Epithelial cell of proximal tubule (primary cell): Measurements from ENCODE around the gene FOXP4. TPM values are rescaled to one million over a fixed set of nuclear protein-coding genes. Genes with fewer than 3 reads are reported as not detected.
A peak's percentile ranks its signal among the peaks of the same experiment; 100 is the strongest.

Experiments
- DNase-seq: peaks from one replicate; pipeline ENCODE4 v3.0.0-alpha.2; 2011; ENCODE audit warnings: low read depth
- H3K4me3 ChIP-seq: 2 replicates; pipeline ENCODE4 v1.5.1; 2011; ENCODE audit warnings: low read depth, mild to moderate bottlenecking, low read length
- total RNA-seq: library from RNA; depleted of rRNA; stranded (reverse); fragments of >200 nt; gene quantifications from 2 replicates; pipeline ENCODE4 v1.2.3, GENCODE V29; 2015
- TF ChIP-seq, protein P1 (sequence below): conservative IDR thresholded peaks from 2 replicates; pipeline ENCODE4 v1.5.1; 2012; ENCODE audit warnings: low read depth, mild to moderate bottlenecking, low read length

The FOXP4 gene
- total RNA-seq, 1 donor from 2014 or later: 7.5 TPM

- TF ChIP-seq, protein P1, sequence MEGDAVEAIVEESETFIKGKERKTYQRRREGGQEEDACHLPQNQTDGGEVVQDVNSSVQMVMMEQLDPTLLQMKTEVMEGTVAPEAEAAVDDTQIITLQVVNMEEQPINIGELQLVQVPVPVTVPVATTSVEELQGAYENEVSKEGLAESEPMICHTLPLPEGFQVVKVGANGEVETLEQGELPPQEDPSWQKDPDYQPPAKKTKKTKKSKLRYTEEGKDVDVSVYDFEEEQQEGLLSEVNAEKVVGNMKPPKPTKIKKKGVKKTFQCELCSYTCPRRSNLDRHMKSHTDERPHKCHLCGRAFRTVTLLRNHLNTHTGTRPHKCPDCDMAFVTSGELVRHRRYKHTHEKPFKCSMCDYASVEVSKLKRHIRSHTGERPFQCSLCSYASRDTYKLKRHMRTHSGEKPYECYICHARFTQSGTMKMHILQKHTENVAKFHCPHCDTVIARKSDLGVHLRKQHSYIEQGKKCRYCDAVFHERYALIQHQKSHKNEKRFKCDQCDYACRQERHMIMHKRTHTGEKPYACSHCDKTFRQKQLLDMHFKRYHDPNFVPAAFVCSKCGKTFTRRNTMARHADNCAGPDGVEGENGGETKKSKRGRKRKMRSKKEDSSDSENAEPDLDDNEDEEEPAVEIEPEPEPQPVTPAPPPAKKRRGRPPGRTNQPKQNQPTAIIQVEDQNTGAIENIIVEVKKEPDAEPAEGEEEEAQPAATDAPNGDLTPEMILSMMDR: no peak
- DNase-seq: no peak
- no peak overlapping the region for H3K4me3 ChIP-seq
These were observed 84.8 kb downstream of the FOXP4 start for GRCh38 chr6:41630946-41631345.

DNA sequence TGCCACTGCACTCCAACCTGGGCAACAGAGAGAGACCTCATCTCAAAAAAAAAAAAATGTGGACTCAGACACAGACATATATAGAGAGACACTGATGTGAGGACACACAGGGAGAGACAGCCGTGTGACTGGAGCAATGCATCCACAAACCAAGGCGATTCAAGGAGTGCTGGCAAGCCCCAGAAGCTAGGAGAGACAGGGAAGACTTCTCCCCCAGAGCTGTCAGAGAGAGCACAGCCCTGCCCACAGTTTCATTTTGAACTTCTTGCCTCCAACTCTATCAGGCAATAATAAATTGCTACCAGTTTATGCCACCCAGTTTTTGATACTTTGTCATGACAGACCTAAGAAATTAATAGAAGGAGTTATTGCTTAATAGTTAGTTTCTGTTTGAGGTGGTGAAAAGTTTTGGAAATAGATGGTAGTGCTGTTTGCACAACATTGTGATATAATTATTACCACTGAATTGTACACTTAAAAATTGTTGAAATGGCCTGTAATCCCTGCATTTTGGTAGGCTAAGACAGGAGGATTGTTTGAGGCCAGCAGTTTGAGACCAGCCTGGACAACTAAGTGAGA, 87.0 kb downstream of the FOXP4 start:
- DNase-seq: no peak
- no peak overlapping the region for H3K4me3 ChIP-seq
- TF ChIP-seq, protein P1: no peak

DNA sequence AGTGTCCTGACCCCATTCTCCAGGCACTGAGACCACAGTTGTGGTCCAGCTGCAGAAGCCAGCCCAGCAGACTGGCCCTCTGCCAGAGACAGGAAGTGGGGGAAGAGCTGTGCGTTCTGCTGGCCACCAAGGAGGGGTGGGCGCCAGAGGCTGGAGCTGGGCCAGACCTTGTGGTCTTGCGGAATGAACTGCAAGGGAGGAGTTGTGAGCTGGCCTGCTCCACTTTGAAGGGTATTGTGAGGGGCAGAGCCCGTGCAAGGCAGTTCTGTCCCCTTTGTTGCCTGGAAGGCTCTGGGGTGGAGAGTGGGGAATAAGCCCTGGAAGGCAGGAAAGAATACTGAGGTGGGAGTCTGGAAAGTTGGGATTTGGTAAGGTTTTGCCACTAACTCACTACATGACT, 88.5 kb downstream of the FOXP4 start:
- DNase-seq: no peak
- H3K4me3 ChIP-seq: no peak overlapping the region
- TF ChIP-seq, protein P1: no peak

DNA sequence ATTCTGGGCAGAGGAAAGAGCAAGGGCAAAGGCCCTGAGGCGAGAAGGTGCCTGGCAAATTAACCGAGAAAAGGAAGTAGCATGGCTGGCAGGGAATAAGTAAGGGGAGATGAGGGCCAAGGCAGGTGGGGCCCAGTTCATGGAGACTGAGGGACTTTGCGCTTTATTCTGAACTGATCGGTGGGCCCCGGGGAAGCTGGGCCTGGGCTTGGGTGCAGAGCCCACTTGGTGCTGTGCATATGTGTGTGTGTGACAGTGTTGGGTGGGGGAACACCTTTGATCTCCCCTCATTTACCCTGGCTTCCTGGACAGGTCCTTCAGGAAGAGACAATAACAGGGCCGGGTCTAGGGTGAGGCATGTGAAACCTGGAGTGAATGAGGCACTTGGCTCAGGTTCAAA, 89.2 kb downstream of the FOXP4 start:
- no peak for DNase-seq
- no peak overlapping the region for H3K4me3 ChIP-seq
- TF ChIP-seq, protein P1: no peak

GRCh38 chr6:41636833-41637193, 90.6 kb downstream of the FOXP4 start:
- H3K4me3 ChIP-seq: peak overlapping the region; percentile 37
- no peak for DNase-seq
- TF ChIP-seq, protein P1: no peak

DNA sequence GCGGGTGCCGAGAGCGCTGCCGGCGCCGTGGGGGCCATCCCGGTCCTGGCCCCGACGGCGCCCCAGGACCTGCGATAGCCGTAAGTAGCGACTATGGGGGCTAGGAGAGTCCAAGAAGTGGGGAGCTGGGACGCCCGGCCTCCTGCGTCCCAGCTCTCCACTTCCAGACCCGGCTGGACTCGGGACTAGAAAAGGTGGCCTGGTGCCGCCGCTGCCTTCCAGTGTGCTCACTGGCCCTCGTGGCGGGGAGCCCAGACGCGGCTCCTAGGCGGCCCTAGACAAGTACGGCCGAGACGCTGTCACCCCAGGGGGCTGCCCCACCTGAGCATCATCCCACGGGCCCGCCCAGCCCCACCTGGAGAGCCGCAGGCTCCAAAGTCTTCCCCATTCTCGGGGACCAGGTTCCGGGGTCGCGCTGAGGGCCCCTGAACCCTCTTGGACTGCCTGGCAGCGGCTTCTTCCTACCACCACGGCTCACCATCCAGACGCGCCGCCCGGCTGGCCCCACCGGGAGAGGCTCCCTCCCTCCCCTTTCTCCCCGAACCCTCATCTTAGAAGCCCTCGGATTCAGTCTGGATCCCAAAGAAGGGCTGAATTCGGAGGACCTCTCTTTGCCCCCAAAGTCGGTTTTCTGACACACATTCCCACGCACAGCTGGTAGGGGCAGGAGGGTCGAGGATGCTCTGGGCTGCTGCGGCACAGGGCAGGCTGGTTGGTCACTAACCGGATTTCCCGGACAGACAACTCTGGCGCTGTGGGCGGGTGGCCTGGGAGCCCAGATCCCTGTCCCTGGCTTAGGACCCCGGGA, 91.2 kb downstream of the FOXP4 start:
- H3K4me3 ChIP-seq: peak overlapping the region; percentile 37
- no peak for DNase-seq
- TF ChIP-seq, protein P1: no peak
